OCI-LY3 (cell line): ENCODE measurements around the gene PRR23E.

ENCODE experiments used
- CTCF ChIP-seq: fragments of 200-600, 300-600 bp; sonication (generic); IDR thresholded peaks from 2 replicates; pipeline ENCODE4 v1.5.1; 2014; ENCODE audit warnings: antibody characterized with exemption, low read length, low read depth
- EZH2phosphoT487 ChIP-seq: fragments of 200-600 bp; shearing (Covaris generic); IDR thresholded peaks from 2 replicates; pipeline ENCODE4 v1.6.1; 2018; ENCODE audit warnings: antibody characterized with exemption, mixed run types, low read depth

- TF ChIP-seq CTCF (no peak), EZH2phosphoT487 (no peak)
Observed at GRCh38 chr3:127145266-127145665, 47.7 kb upstream of the PRR23E start.
